HG03039 (cell line): ENCODE data around the gene TH.
"Not testable (repeated sequence)": the region's sequence is repeated elsewhere in the genome, so short reads cannot be mapped to it uniquely, and the experiment has no call there.

ENCODE experiments used
- ATAC-seq: cut with Tn5 transposase; IDR thresholded peaks from one replicate; pipeline ENCODE4 v1.9.1; 2021; ENCODE audit warnings: mild to moderate bottlenecking, moderate library complexity; ENCODE audit not compliant: unreplicated experiment

TH gene

DNA sequence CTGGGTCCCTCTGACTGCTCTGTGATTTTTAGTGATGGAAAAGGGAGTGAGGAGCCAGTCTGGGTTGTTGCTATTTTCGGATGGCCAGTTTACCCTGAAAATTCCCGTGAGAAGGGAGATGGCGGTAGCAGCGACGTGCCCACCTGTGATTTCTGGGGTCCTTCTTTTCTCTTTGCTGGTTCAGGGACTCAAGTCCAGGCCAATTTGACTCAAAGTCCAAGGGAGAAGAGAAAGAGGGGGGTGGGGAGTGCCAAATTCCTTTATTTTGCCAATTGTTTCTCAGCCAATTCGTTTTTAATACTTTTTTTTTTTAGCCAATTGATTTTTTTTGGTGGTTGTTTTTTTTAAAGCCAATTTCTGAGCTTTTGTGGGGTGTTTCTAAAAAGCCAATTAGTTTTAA, 39.4 kb downstream of the TH start:
- no peak for ATAC-seq

- no peak for ATAC-seq
Measured at GRCh38 chr11:2131371-2132236, 40.0 kb downstream of the TH start.

GRCh38 chr11:2130881-2131352, 40.7 kb downstream of the TH start:
- ATAC-seq, result no peak

- no peak for ATAC-seq
Measured at GRCh38 chr11:2129699-2130366, 41.8 kb downstream of the TH start.

- ATAC-seq, result no peak
Measured at GRCh38 chr11:2129308-2129698, 42.3 kb downstream of the TH start.

GRCh38 chr11:2128511-2129307, 42.9 kb downstream of the TH start:
- ATAC-seq, result no peak

GRCh38 chr11:2128130-2128510, 43.5 kb downstream of the TH start:
- no peak for ATAC-seq

DNA sequence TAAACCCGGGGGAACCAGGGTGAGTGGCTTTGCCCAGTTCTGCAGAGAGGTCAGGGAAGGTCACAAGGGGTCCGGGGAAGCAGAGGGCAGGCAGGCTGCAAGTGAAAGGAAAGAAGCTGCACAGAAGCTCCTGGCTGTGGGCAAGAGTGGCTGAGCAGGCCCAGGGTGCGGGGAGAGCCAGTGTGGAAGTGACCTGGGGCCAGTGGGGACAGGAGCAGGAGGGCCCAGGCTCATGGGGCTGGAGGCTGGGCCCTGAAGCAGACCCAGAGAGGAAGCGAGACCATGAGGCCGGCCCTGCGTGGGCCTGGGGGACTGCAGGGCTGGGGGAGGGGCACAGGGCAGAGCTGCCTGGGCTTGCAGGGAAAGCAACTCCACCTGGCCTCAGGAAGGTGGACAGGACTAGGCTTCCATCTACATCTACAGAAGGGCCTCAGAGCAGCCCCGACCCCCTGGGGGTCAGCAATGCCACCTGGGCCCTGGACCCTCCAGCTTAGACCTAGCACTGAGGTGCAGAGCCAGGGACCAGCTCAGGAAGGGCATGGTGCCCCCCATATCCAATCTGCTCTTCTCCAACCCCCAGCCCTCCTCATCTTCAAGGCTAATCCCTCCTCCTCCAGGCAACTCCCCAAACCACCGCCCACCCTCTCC, 44.0 kb downstream of the TH start:
- ATAC-seq, result no peak

GRCh38 chr11:2126520-2127085, 45.0 kb downstream of the TH start:
- no peak for ATAC-seq

DNA sequence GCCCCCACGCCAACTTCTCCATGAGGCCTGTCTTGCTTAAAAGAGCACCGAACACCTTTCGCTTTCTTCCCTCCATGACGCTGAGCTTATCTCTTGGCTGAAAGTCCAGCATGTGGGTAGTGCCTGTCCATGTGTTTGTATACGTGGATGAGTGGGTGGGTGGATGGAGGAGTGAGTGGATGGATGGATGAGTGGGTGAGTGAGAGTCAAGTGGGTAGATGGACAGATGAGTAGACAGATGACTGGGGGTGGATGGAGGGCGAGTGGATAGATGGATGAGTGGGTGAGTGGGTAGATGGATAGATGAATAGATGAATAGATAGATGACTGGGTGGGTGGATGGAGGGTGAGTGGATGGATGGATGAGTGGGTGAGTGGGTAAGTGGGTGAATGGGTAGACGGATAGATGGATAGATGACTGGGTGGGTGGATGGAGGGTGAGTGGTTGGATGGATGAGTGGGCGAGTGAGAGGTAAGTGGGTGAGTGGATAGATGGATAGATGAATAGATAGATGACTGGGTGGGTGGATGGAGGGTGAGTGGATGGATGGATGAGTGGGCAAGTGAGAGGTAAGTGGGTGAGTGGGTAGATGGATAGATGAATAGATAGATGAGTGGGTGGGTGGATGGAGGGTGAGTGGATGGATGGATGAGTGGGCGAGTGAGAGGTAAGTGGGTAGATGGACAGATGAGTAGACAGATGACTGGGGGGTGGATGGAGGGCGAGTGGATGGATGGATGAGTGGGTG, 46.7 kb downstream of the TH start:
- ATAC-seq, result not testable (repeated sequence)

GRCh38 chr11:2123628-2123960, 48.0 kb downstream of the TH start:
- ATAC-seq, result no peak

DNA sequence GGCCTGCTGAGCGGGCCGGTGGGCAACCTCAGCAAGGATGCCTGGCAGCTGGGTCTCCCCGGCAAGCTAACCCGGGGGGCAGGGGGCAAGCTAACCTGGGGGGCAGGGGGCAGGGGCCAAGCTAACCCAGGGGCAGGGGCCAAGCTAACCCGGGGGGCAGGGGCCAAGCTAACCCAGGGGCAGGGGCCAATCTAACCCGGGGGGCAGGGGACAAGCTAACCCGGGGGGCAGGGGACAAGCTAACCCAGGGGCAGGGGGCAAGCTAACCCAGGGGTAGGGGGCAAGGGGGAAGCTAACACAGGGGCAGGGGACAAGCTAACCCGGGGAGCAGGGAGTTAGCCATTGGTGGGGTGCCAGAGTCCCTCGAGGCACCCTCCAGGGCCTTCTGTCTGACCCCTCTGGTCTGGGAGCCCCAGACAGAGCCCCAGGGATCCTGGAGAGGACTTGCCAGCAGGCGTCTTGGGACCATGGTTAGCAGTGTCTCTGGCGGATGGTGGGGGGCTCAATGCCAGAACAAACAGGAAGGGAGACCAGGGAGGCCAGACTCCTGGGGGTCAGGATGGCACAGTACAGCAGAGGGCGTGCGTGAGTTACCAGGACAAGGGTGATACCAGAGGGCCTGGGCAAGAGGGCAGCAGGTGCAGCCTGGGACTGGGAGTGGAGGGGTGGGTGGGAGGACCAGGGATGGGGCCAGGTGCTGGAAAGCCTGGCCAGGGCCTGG, 48.5 kb downstream of the TH start:
- no peak for ATAC-seq

DNA sequence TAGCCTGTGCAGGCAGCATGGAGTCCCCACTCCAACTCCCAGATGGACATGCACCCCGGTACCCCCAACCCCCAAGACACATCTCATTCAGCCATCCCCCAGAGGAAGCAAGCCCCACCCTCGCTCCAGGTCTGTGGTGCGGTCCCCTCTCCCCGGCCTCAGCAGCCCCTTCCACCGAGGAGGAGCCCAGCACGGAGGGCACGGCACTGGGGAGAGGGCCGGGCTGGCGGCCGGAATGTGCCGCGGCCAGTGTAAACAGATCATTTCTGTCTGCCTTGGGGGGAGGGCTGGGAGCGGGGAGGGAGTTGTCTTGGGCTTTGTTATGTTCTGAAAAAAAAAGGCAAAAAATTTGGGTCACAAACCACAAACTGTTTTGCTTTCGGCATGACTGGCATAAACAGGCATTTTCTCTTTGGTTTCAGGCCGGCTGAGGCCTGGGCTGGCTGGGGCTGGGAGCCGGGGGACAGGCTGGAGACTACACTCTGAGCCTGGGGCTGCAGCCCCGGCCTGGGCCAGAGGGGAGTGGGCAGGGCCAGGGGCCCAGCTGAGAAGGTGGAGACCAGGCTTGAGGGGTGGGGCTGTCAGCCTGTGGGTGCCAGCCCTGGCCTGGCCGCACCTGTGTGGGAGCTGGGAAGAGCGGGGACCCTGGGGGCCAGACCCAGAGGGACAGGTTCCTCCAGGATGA, 49.3 kb downstream of the TH start:
- ATAC-seq, result no peak

DNA sequence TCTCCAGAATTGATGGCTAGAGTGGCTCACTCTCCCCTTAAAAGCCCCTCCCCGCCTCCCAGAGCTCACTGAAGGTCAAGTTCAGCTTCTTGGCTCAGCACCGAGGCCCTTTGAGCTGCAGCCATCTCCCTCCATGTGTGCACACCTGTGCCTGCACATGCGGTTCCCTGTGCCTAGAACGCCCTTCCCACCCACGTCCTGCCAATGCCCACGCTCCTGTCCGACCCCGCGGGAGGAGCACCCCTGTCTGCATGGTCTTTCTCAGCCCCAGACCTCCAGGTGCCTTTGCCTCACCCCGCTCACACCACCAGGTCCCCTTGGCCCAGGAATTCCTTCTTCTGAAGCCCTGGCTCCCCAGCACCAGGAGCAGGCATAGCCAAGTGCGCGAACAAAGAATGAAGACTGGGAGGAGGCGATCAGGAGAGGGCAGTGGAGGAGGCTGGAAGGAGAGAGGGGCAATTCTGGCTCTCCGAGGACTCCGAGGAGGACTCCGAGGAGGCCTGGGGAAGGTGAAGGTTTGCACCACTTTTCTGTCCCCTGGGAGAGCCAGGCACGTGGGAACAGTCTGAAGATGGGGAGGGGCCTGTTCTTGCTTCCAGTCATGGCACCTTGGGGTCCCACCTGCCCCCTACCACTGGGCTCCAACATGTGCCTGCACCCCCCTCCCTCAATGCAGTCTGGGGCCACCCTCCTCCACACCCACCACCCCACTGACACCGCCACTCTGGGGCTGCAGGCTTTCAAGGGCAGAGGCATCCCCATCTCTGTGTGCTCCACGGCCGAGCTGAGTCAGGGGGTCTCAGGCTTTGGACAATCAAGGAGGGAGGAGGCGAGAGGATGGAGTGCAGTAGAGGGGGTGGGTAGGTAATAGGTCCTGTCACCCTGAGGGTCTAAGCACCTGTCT, 50.1 kb downstream of the TH start:
- no peak for ATAC-seq

DNA sequence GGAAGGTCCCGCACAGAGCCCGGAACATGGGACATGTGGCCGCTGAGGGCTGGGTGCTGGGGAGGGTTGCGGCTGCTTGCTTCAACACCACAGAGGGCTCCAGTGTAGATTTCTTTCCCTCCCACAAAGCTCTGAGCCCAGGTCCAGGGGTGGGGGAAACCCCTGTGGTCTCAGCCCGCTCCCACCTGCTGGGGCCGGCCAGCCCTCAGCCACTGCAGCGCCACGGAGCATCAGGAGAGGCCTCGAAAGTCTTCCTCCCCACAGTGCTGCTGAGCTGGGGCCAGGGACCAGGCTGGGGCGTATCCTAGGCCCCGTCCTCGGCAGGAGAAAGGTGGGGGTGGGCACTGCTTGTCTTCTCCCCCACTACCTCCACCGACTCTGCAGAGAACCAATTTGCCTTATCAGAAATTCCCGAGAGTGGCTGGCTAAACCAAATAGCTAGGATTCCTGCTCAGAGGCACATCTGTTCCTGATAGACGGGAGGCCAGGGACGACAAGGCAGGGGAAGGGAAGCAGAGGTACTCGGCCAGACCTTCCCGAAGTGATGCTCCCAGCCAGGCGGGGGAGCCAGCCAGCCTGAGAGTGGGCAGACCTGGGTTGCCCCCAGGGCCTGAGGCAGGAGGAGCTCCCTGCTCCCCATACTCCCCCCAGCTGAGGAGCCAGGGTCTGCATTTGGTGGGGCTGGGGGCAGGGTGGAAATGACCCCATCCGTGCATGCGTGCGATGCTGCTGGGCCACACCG, 51.1 kb downstream of the TH start:
- no peak for ATAC-seq

DNA sequence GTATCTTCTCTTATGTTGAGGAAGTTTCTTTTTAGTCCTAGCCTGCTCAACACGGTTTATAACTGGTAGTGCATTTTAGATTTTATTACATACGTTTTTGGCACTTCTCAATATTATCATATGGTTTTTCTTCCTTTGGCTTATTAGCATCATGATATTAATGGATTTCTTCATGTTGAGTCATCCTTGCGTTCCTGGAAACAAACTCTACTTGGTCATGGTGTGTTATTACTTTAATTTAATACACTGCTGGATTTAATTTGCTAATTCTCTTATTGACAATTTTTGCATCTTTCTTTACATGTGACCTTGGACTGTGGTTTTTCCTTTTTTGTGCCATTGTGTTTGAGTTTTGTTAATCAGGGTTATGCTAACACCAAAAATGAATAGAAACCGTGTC, 52.9 kb downstream of the TH start:
- ATAC-seq, result no peak

- no peak for ATAC-seq
Measured at GRCh38 chr11:2116680-2117079, 54.9 kb downstream of the TH start.
